Liver (tissue), 9 donors: ENCODE results near the gene CPED1. TPM values are rescaled to one million over a fixed set of nuclear protein-coding genes. Genes with fewer than 3 reads are reported as not detected.

Experiments used
- DNase-seq: peaks from one replicate; pipeline ENCODE4 v3.0.0-alpha.2; 2017; ENCODE audit warnings: low spot score
- H3K27ac ChIP-seq, 2 donors: one replicate each; pipeline ENCODE4 v1.7.0; 2013; ENCODE audit warnings: inconsistent platforms in 2 of 2, low read length in 2 of 2, control low read depth in 1 of 2, low read depth in 1 of 2, mild to moderate bottlenecking in 1 of 2
- H3K27me3 ChIP-seq, 4 donors: one replicate each; pipeline versions ENCODE4 v1.6.1 to v1.7.0; 2013; ENCODE audit warnings: low read length in 3 of 4, inconsistent platforms in 1 of 4, mild to moderate bottlenecking in 1 of 4, moderate library complexity in 1 of 4; ENCODE audit not compliant: control insufficient read depth in 4 of 4, insufficient read depth in 4 of 4
- H3K36me3 ChIP-seq, 4 donors: one replicate each; pipeline versions ENCODE4 v1.6.1 to v1.7.0; 2013; ENCODE audit warnings: low read length in 3 of 4, mild to moderate bottlenecking in 3 of 4, low read depth in 1 of 4, moderate library complexity in 1 of 4; ENCODE audit not compliant: control insufficient read depth in 4 of 4, insufficient read depth in 3 of 4
- H3K4me1 ChIP-seq, 4 donors: one replicate each; pipeline versions ENCODE4 v1.6.1 to v1.7.0; 2013; ENCODE audit warnings: low read length in 3 of 4, mild to moderate bottlenecking in 3 of 4, moderate library complexity in 1 of 4; ENCODE audit not compliant: control insufficient read depth in 4 of 4, insufficient read depth in 4 of 4
- H3K4me3 ChIP-seq, 3 donors: one replicate each; pipeline versions ENCODE4 v1.6.1 to v1.7.0; 2013; ENCODE audit warnings: low read length in 3 of 3, control low read depth in 1 of 3, low read depth in 1 of 3, mild to moderate bottlenecking in 1 of 3
- H3K9ac ChIP-seq, 2 donors: one replicate each; pipeline ENCODE4 v1.7.0; 2013; ENCODE audit warnings: low read length in 2 of 2, mild to moderate bottlenecking in 2 of 2, moderate library complexity in 2 of 2, control low read depth in 1 of 2, low read depth in 1 of 2
- H3K9me3 ChIP-seq, 4 donors: one replicate each; pipeline versions ENCODE4 v1.6.1 to v1.7.0; 2013; ENCODE audit warnings: low read length in 3 of 4; ENCODE audit not compliant: control insufficient read depth in 4 of 4
- ATF3 ChIP-seq: IDR thresholded peaks from 2 replicates; pipeline ENCODE4 v1.6.1; 2016; ENCODE audit warnings: antibody characterized with exemption
- CTCF ChIP-seq: fragments of 150-350 bp; IDR thresholded peaks from 2 replicates; pipeline ENCODE4 v1.5.1; 2017; ENCODE audit warnings: improper control_type of control experiment, low read depth, low read length; ENCODE audit not compliant: missing input control
- EGR1 ChIP-seq, 2 donors: IDR thresholded peaks; 2 replicates each; pipeline ENCODE4 v1.6.1; 2016 to 2018; ENCODE audit warnings: antibody characterized with exemption in 2 of 2, low read depth in 2 of 2
- FOXA1 ChIP-seq: IDR thresholded peaks from 2 replicates; pipeline ENCODE4 v1.6.1; 2016; ENCODE audit warnings: antibody characterized with exemption
- FOXA2 ChIP-seq: IDR thresholded peaks from 2 replicates; pipeline ENCODE4 v1.6.1; 2016; ENCODE audit warnings: antibody characterized with exemption
- HNF4A ChIP-seq, 2 donors: conservative IDR thresholded peaks; 2 replicates each; pipeline ENCODE4 v1.6.1; 2016; ENCODE audit warnings: antibody characterized with exemption in 2 of 2, mild to moderate bottlenecking in 2 of 2
- HNF4G ChIP-seq: IDR thresholded peaks from 2 replicates; pipeline ENCODE4 v1.6.1; 2016; ENCODE audit warnings: antibody characterized with exemption
- MAX ChIP-seq: IDR thresholded peaks from 2 replicates; pipeline ENCODE4 v1.6.1; 2016; ENCODE audit warnings: antibody characterized with exemption
- NR2F2 ChIP-seq: IDR thresholded peaks from 2 replicates; pipeline ENCODE4 v1.6.1; 2016; ENCODE audit warnings: antibody characterized with exemption
- REST ChIP-seq: IDR thresholded peaks from 2 replicates; pipeline ENCODE4 v1.6.1; 2016; ENCODE audit warnings: antibody characterized with exemption, mild to moderate bottlenecking
- RXRA ChIP-seq, 2 donors: IDR thresholded peaks; 2 replicates each; pipeline ENCODE4 v1.6.1; 2017 to 2018; ENCODE audit warnings: antibody characterized with exemption in 2 of 2, mild to moderate bottlenecking in 1 of 2
- SP1 ChIP-seq: IDR thresholded peaks from 2 replicates; pipeline ENCODE4 v1.6.1; 2018; ENCODE audit warnings: antibody characterized with exemption, mild to moderate bottlenecking
- TAF1 ChIP-seq: conservative IDR thresholded peaks from 2 replicates; pipeline ENCODE4 v1.6.1; 2016; ENCODE audit warnings: antibody characterized with exemption, mild to moderate bottlenecking
- YY1 ChIP-seq: IDR thresholded peaks from 2 replicates; pipeline ENCODE4 v1.6.1; 2016; ENCODE audit warnings: antibody characterized with exemption, mild to moderate bottlenecking
- ZBTB33 ChIP-seq: IDR thresholded peaks from 2 replicates; pipeline ENCODE4 v1.6.1; 2016; ENCODE audit warnings: antibody characterized with exemption
- WGBS: extraction: QIAGEN DNeasy Blood & Tissue Kit; methylation state at CpG from one replicate; pipeline ENCODE4 v1.1.7; 2013; 5-methylcytosine and 5-hydroxymethylcytosine counted together
- polyA plus RNA-seq, 2 donors: library from polyadenylated mRNA; stranded (reverse) in 1 of 2; unstranded in 1 of 2; fragments of 200-250 nt in 1 of 2; fragments of >200 nt in 1 of 2; fragmentation: Nextera tagmentation in 1 of 2; extraction: Ambion mirVana in 1 of 2; gene quantifications; one replicate each; pipeline versions ENCODE4 v1.2.1 to v1.2.3, GENCODE V29; 2013 to 2015
- total RNA-seq, 2 donors: library from RNA; depleted of rRNA; stranded (reverse); fragments of >200 nt; gene quantifications; one replicate each; pipeline ENCODE4 v1.2.3, GENCODE V29; 2014
- donor health status: healthy.
- donor health status: healthy.
- donor health status: healthy.
- donor health status: healthy.
- donor health status: healthy.

The CPED1 gene
- total and polyA plus RNA-seq, 4 donors, result 8.5 to 58.0 (median 14.6) TPM

- no peaks in the 10 kb centered on the region for H3K27me3 ChIP-seq
- H3K9ac ChIP-seq, result no peak overlapping the region
- no peak for TF ChIP-seq HNF4A (conservative IDR thresholded peaks at IDR 0.05)
- TF ChIP-seq FOXA1, result no peak
- no peak for TF ChIP-seq FOXA2
- no peak for TF ChIP-seq EGR1 (IDR thresholded peaks at IDR 0.05; ENCODE audit: low read depth in 2 of 2)
- no peak for TF ChIP-seq ATF3
- no peak for TF ChIP-seq YY1
- TF ChIP-seq ZBTB33, result no peak
- no peak for TF ChIP-seq NR2F2
- TF ChIP-seq HNF4G, result no peak
- no peak for TF ChIP-seq TAF1
- TF ChIP-seq SP1, result no peak
- TF ChIP-seq CTCF, result no peak
- TF ChIP-seq RXRA (IDR thresholded peaks at IDR 0.05), result no peak
- no peak for TF ChIP-seq REST
- TF ChIP-seq MAX, result no peak
- no peaks in the 10 kb centered on the region for H3K4me1 ChIP-seq
- 94% methylated on average over 9 of the region's 9 CpGs for WGBS
- H3K4me3 ChIP-seq, result no peak overlapping the region
- no peaks in the 10 kb centered on the region for H3K36me3 ChIP-seq
- no peak overlapping the region for H3K27ac ChIP-seq
- no peak for DNase-seq
- no peaks in the 10 kb centered on the region for H3K9me3 ChIP-seq
These were observed 179.5 kb downstream of the CPED1 start for GRCh38 chr7:121167971-121168370.

- H3K9ac ChIP-seq, result no peak overlapping the region
- H3K27ac ChIP-seq, result no peak overlapping the region
- no peak overlapping the region for H3K4me3 ChIP-seq
- H3K4me1 ChIP-seq, result no peaks in the 10 kb centered on the region
- no peaks in the 10 kb centered on the region for H3K27me3 ChIP-seq
- WGBS, result 63% methylated on average over 2 of the region's 2 CpGs
- DNase-seq, result no peak
- TF ChIP-seq ATF3, result no peak
- TF ChIP-seq CTCF, result no peak
- no peak for TF ChIP-seq TAF1
- no peak for TF ChIP-seq HNF4A (conservative IDR thresholded peaks at IDR 0.05)
- no peak for TF ChIP-seq HNF4G
- no peak for TF ChIP-seq EGR1 (IDR thresholded peaks at IDR 0.05; ENCODE audit: low read depth in 2 of 2)
- no peaks in the 10 kb centered on the region for H3K9me3 ChIP-seq
- H3K36me3 ChIP-seq, result no peaks in the 10 kb centered on the region
These were observed 181.0 kb downstream of the CPED1 start for GRCh38 chr7:121169469-121169868.
